Caco-2 (cell line): Measurements from ENCODE around the gene TANGO2. TPM values are rescaled to one million over a fixed set of nuclear protein-coding genes. Genes with fewer than 3 reads are reported as not detected.

Source experiments
- BruUV-seq: library from RNA; stranded (reverse); fragments of 400-500 nt; replicated peaks from 2 replicates; lab custom pipeline; 2021; lab: Mats Ljungman, UMichigan
- CTCF ChIA-PET: fragments of 300-600 bp; sonication (Branson Sonifier 250); formaldehyde crosslinking; loops from one replicate; lab custom pipeline; 2022; ENCODE audit warnings: antibody characterized with exemption; lab: Charles Lee
- POLR2A ChIA-PET: fragments of 300-600 bp; sonication (Branson Sonifier 250); formaldehyde crosslinking; loops from one replicate; lab custom pipeline; 2022; ENCODE audit warnings: antibody characterized with exemption; lab: Charles Lee
- DNase-seq, 2 experiments: peaks; one replicate each; pipeline versions ENCODE4 v3.0.0 to v3.0.0-alpha.2; 2020 to 2022
- H3K27me3 ChIP-seq: replicated peaks from 2 replicates; pipeline ENCODE4 v1.6.0; 2011; ENCODE audit warnings: low read length; ENCODE audit not compliant: control insufficient read depth, insufficient read depth
- H3K36me3 ChIP-seq: 2 replicates; pipeline ENCODE4 v1.5.1; 2011; ENCODE audit warnings: low read length; ENCODE audit not compliant: control insufficient read depth, insufficient read depth
- H3K4me1 ChIP-seq: fragments of 250-450 bp; sonication (Bioruptor Pico); 2 replicates; pipeline ENCODE4 v1.5.1; 2020; ENCODE audit warnings: mild to moderate bottlenecking
- H3K4me3 ChIP-seq: 2 replicates; pipeline ENCODE4 v1.5.1; 2011; ENCODE audit warnings: low read depth, mild to moderate bottlenecking, control low read depth, low read length
- H3K9me3 ChIP-seq: fragments of 250-450 bp; sonication (Bioruptor Pico); 2 replicates; pipeline ENCODE4 v1.5.1; 2020; ENCODE audit warnings: mild to moderate bottlenecking, moderate library complexity
- H3K27ac Mint-ChIP-seq: one replicate; pipeline ENCODE4 v1.8.0; 2022; ENCODE audit warnings: mixed read lengths; ENCODE audit not compliant: unreplicated experiment
- H3K27me3 Mint-ChIP-seq: one replicate; pipeline ENCODE4 v1.8.0; 2022; ENCODE audit warnings: mixed read lengths; ENCODE audit not compliant: insufficient read depth, unreplicated experiment
- H3K36me3 Mint-ChIP-seq: one replicate; pipeline ENCODE4 v1.8.0; 2022; ENCODE audit warnings: mild to moderate bottlenecking, mixed read lengths; ENCODE audit not compliant: insufficient read depth, unreplicated experiment
- H3K4me1 Mint-ChIP-seq: one replicate; pipeline ENCODE4 v1.8.0; 2022; ENCODE audit warnings: low read depth, mixed read lengths; ENCODE audit not compliant: unreplicated experiment
- H3K4me3 Mint-ChIP-seq: one replicate; pipeline ENCODE4 v1.8.0; 2022; ENCODE audit warnings: mild to moderate bottlenecking, moderate library complexity, mixed read lengths; ENCODE audit not compliant: unreplicated experiment
- H3K9me3 Mint-ChIP-seq: one replicate; pipeline ENCODE4 v1.8.0; 2022; ENCODE audit warnings: mixed read lengths; ENCODE audit not compliant: unreplicated experiment
- CTCF ChIP-seq, 2 experiments: fragments of 200-600 bp in 1 of 2; IDR thresholded peaks; 1 replicate in 1 of 2; 2 replicates in 1 of 2; pipeline versions ENCODE4 v1.5.1 to v1.8.0; 2011 to 2022; ENCODE audit warnings: antibody characterized with exemption in 1 of 2, control low read depth in 1 of 2, inconsistent platforms in 1 of 2, low read depth in 1 of 2, low read length in 1 of 2, mild to moderate bottlenecking in 1 of 2, moderate library complexity in 1 of 2; ENCODE audit not compliant: insufficient read depth in 1 of 2, severe bottlenecking in 1 of 2, unreplicated experiment in 1 of 2
- intact Hi-C: fragments of 100-400 bp; cut with micrococcal nuclease; formaldehyde crosslinking; loops from one replicate; pipeline ENCODE4 v1.10.0; 2022; ENCODE audit not compliant: unreplicated experiment
- total RNA-seq: library from RNA; stranded (reverse); gene quantifications from 2 replicates; pipeline ENCODE4 v1.2.3, GENCODE V29; 2022

Gene TANGO2
- total RNA-seq, 1 experiment from 2014 or later = 26.6 TPM

GRCh38 chr22:20111689-20112622 lies 91.0 kb downstream of the TANGO2 start:
- ChIA-PET CTCF (interaction anchor here (0.7 kb wide), 1 partner anchor 98 kb away, joined by 10 read pairs; no protein-coding TSS in a partner anchor), POLR2A (no interaction called here)
- Mint-ChIP-seq H3K27me3 (no peaks in the 10 kb centered on the region), H3K4me1 (peaks cover 6% of the 10 kb centered on the region), H3K27ac (no peak overlapping the region), H3K9me3 (no peaks in the 10 kb centered on the region), H3K36me3 (peaks cover 100% of the 10 kb centered on the region), H3K4me3 (no peak overlapping the region)
- Histone ChIP-seq H3K9me3 (no peaks in the 10 kb centered on the region), H3K36me3 (peaks cover 5% of the 10 kb centered on the region), H3K4me1 (0 out of 2 replicates have a peak, but pooled peaks cover 6% of the 10 kb centered on the region), H3K4me3 (no peak overlapping the region), H3K27me3 (no peaks in the 10 kb centered on the region)
- DNase-seq = no peak
- intact Hi-C loops = loop anchor here (10.0 kb wide), 1 partner anchor 147 kb away; no protein-coding TSS in a partner anchor
- BruUV-seq = no TSS peak
- TF ChIP-seq CTCF (IDR thresholded peaks at IDR 0.05; ENCODE audit: insufficient read depth in 1 of 2, low read depth in 1 of 2, low read length in 1 of 2, severe bottlenecking in 1 of 2, unreplicated experiment in 1 of 2) = no peak

GRCh38 chr22:20112623-20113511 lies 92.0 kb downstream of the TANGO2 start:
- Histone ChIP-seq H3K4me3 (no peak overlapping the region), H3K27me3 (no peaks in the 10 kb centered on the region), H3K36me3 (peaks cover 3% of the 10 kb centered on the region; the same call in 1 of the 2 replicates), H3K9me3 (no peaks in the 10 kb centered on the region; the same call in 1 of the 2 replicates), H3K4me1 (0 out of 2 replicates have a peak, but pooled peaks cover 6% of the 10 kb centered on the region)
- Mint-ChIP-seq H3K27ac (no peak overlapping the region), H3K4me1 (peaks cover 6% of the 10 kb centered on the region), H3K36me3 (peaks cover 97% of the 10 kb centered on the region), H3K9me3 (no peaks in the 10 kb centered on the region), H3K4me3 (no peak overlapping the region), H3K27me3 (no peaks in the 10 kb centered on the region)
- DNase-seq = no peak
- intact Hi-C loops = loop anchor here (10.0 kb wide), 1 partner anchor 148 kb away; no protein-coding TSS in a partner anchor
- ChIA-PET CTCF (no interaction called here), POLR2A (interaction anchor here (0.6 kb wide), 1 partner anchor 207 kb away, joined by 3 read pairs; the partner anchor contains the start of gene DGCR6L)
- no TSS peak for BruUV-seq
- no peak for TF ChIP-seq CTCF (IDR thresholded peaks at IDR 0.05; ENCODE audit: insufficient read depth in 1 of 2, low read depth in 1 of 2, low read length in 1 of 2, severe bottlenecking in 1 of 2, unreplicated experiment in 1 of 2)
